Activated naive CD4-positive, alpha-beta T cell treated with anti-CD3 and anti-CD28 coated beads for 36 hours (primary cell): ENCODE measurements around the gene UNKL. TPM values are rescaled to one million over a fixed set of nuclear protein-coding genes. Genes with fewer than 3 reads are reported as not detected.

ENCODE experiments used
- total RNA-seq, 2 experiments: library from RNA; stranded (reverse); gene quantifications; one replicate each; pipeline ENCODE4 v1.2.3, GENCODE V29; 2021

UNKL gene
- total RNA-seq, 2 experiments from 2014 or later: 35.9 to 38.4 TPM

Other genes with a start within 250 kb of the UNKL start
- gene TPSG1, start 189.4 kb downstream of the UNKL start, total RNA-seq: not detected
- not detected for gene TPSB2, start 184.5 kb downstream of the UNKL start, total RNA-seq
- gene TPSAB1, start 174.0 kb downstream of the UNKL start, total RNA-seq: not detected
- not detected for gene TPSD1, start 158.6 kb downstream of the UNKL start, total RNA-seq
- gene UBE2I, start 105.1 kb downstream of the UNKL start, total RNA-seq: 100 to 1,000 TPM; 273 to 297 TPM
- under 1 TPM; 0.10 to 0.37 TPM for gene BAIAP3, start 81.1 kb downstream of the UNKL start, total RNA-seq
- 10 to 100 TPM; 48.5 to 50.7 TPM for gene TSR3, start 62.8 kb downstream of the UNKL start, total RNA-seq
- 10 to 100 TPM; 15.9 to 17.3 TPM for gene GNPTG, start 62.8 kb downstream of the UNKL start, total RNA-seq
- 10 to 100 TPM; 11.2 to 12.2 TPM for gene UQCC4, start 6.0 kb upstream of the UNKL start, total RNA-seq
- under 1 TPM in 1 of 2 experiments, not detected in 1; 0.31 TPM for gene PERCC1, start 16.4 kb upstream of the UNKL start, total RNA-seq
- 1 to 10 TPM in 1 of 2 experiments, under 1 TPM in 1; 0.74 to 1.8 TPM for gene CCDC154, start 29.9 kb upstream of the UNKL start, total RNA-seq
- 10 to 100 TPM; 31.7 to 34.5 TPM for gene CLCN7, start 60.3 kb upstream of the UNKL start, total RNA-seq
- gene PTX4, start 74.2 kb upstream of the UNKL start, total RNA-seq: not detected
- gene TELO2, start 78.7 kb upstream of the UNKL start, total RNA-seq: 10 to 100 TPM; 68.1 to 76.1 TPM
- gene TMEM204, start 119.0 kb upstream of the UNKL start, total RNA-seq: 1 to 10 TPM; 7.7 to 8.2 TPM
- 10 to 100 TPM; 10.6 to 14.3 TPM for gene IFT140, start 197.4 kb upstream of the UNKL start, total RNA-seq
- gene CRAMP1, start 197.7 kb upstream of the UNKL start, total RNA-seq: 10 to 100 TPM; 11.3 to 15.7 TPM